Measurements from ENCODE around the gene USP24. TPM values are rescaled to one million over a fixed set of nuclear protein-coding genes. Genes with fewer than 3 reads are reported as not detected.

Gene USP24
- total and polyA plus RNA-seq, 10 of the 15 experiments (the other 5 are each of a cell fraction or from before 2014, with no cell fraction given): 4.6 to 36.5 (median 25.3) TPM

DNA sequence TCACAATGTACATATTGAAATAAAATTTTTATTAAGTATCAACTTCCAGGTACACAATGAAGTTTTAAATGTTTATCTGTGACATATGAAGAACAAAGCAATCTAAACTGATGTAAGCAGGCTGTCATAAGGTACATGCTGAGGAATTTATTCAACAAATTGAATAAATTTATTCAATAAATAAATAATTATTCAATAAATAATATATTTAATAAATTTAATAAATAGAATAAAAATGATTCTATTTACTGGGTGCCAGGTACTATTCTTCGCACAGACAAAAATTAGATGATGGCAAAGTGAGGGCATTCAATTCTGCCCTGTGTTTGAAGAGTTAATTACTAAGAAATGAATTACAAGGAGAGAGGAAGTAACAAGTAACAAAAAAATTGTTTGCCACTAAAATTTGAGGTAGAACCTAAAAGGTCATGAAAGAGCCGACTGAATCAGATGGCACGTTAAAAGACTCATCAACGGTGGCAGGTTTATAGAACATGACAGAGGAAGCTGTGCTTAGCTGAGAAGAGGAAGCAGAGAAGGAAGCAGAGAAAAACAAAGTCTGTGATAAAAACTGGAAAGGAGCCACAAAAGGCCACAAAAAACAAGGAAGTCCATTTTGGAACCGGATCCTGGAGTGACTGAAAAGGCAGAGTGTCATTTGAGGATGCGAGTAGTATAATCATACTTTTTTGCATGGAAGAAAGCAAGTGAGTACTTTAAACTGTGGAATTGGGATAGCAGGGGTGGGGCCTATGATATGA, 2.2 kb upstream of the USP24 start:
- ATAC-seq (no peak), FAIRE-seq (no peak), DNase-seq (ENCODE audit: low read depth, low spot score) (no peak)
- Histone ChIP-seq H4K20me1 (ENCODE audit: control insufficient read depth, insufficient read depth) (no peaks in the 10 kb centered on the region), H3K79me2 (ENCODE audit: control insufficient read depth, insufficient read depth, low read length) (peaks cover 34% of the 10 kb centered on the region), H3K4me1 (ENCODE audit: control insufficient read depth, insufficient read depth, low read length) (peaks cover 1% of the 10 kb centered on the region; the same call in 1 of the 2 replicates), H3K27me3 (replicated peaks in 1 of 2; ENCODE audit: control insufficient read depth in 2 of 2, insufficient read depth in 2 of 2, low read length in 1 of 2) (no peaks in the 10 kb centered on the region), H2AFZ (ENCODE audit: control insufficient read depth, low read depth, low read length) (no peak overlapping the region), H3K9me3 (replicated peaks; ENCODE audit: control insufficient read depth, insufficient read depth, low read length) (no peaks in the 10 kb centered on the region), H3K36me3 (ENCODE audit: control insufficient read depth in 2 of 2, insufficient read depth in 2 of 2, low read length in 1 of 2) (no peaks in the 10 kb centered on the region), H3K4me2 (ENCODE audit: control insufficient read depth, insufficient read depth) (no peak overlapping the region), H3K4me3 (no peak overlapping the region), H3K9ac (ENCODE audit: control insufficient read depth, insufficient read depth, low read length) (no peak overlapping the region), H3K27ac (ENCODE audit: control insufficient read depth, insufficient read depth) (no peak overlapping the region)
- in situ Hi-C loops (cut with MboI): no loop called here
- intact Hi-C loops (cut with micrococcal nuclease; ENCODE audit: unreplicated experiment): loop anchor here (10.0 kb wide), 1 partner anchor 1347 kb away; no protein-coding TSS in a partner anchor
- WGBS (ENCODE audit: insufficient coverage, insufficient replicate concordance, low lambda C conversion rate, missing lambda C conversion rate): 76% methylated on average over 6 of the region's 6 CpGs
- CTCF ChIA-PET: interaction anchor here (1.3 kb wide), 1 partner anchor 78 kb away, joined by 4 read pairs; no protein-coding TSS in a partner anchor
- POLR2A ChIA-PET: interaction anchor here (0.5 kb wide), 1 partner anchor 56 kb away, joined by 3 read pairs; no protein-coding TSS in a partner anchor
- RAD21 ChIA-PET (ENCODE audit: unreplicated experiment): no interaction called here
- TF ChIP-seq IKZF2 (IDR thresholded peaks at IDR 0.05) (no peak), STAT3 (IDR thresholded peaks at IDR 0.05; ENCODE audit: low read depth, low read length) (no peak), CBX3 (IDR thresholded peaks at IDR 0.05; ENCODE audit: borderline replicate concordance, low read depth) (no peak), HDAC6 (IDR thresholded peaks at IDR 0.05; ENCODE audit: unreplicated experiment) (no peak), GABPA (IDR thresholded peaks at IDR 0.05; ENCODE audit: low read depth) (no peak), RUNX3 (IDR thresholded peaks at IDR 0.05; ENCODE audit: low read length) (no peak)
- SMC1A ChIA-PET (ENCODE audit: uncharacterized antibody, unreplicated experiment): interaction anchor here (0.9 kb wide), 1 partner anchor 8 kb away, joined by 4 read pairs; no protein-coding TSS in a partner anchor
- no TSS peak for BruUV-seq (replicated peaks)

DNA sequence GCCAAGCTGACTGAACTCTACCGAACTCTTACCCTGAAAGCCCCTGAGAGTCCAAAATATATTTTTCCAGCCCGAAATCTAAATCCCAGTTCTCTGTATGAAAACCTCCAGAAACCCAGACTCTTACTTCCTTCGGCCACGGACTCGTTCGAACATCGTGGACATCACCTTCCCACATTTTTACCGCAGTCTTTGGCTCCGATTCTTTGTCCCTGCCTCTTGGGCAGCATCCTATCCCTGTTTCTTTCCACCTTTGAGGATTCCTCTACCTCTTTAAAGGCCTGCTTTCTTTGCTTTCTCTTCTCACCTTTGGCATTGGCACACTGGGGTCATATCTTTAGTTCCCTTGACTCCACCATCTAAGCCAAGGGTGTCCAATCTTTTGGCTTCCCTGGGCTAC, 932 bp upstream of the USP24 start:
- Histone ChIP-seq H3K4me1 (ENCODE audit: control insufficient read depth, insufficient read depth, low read length) (peaks cover 4% of the 10 kb centered on the region), H3K79me2 (ENCODE audit: control insufficient read depth, insufficient read depth, low read length) (peaks cover 47% of the 10 kb centered on the region), H3K27me3 (replicated peaks in 1 of 2; ENCODE audit: control insufficient read depth in 2 of 2, insufficient read depth in 2 of 2, low read length in 1 of 2) (no peaks in the 10 kb centered on the region), H3K27ac (ENCODE audit: control insufficient read depth, insufficient read depth) (peak overlapping the region; percentile 87), H3K9ac (ENCODE audit: control insufficient read depth, insufficient read depth, low read length) (peak overlapping the region; percentile 65), H2AFZ (ENCODE audit: control insufficient read depth, low read depth, low read length) (peak overlapping the region; percentile 65), H3K36me3 (ENCODE audit: control insufficient read depth in 2 of 2, insufficient read depth in 2 of 2, low read length in 1 of 2) (no peaks in the 10 kb centered on the region), H3K9me3 (replicated peaks; ENCODE audit: control insufficient read depth, insufficient read depth, low read length) (no peaks in the 10 kb centered on the region), H4K20me1 (ENCODE audit: control insufficient read depth, insufficient read depth) (no peaks in the 10 kb centered on the region), H3K4me3 (peak overlapping the region; percentile 89), H3K4me2 (ENCODE audit: control insufficient read depth, insufficient read depth) (peak overlapping the region; percentile 48)
- FAIRE-seq (no peak), ATAC-seq (no peak), DNase-seq (ENCODE audit: low read depth, low spot score) (no peak)
- WGBS (ENCODE audit: insufficient coverage, insufficient replicate concordance, low lambda C conversion rate, missing lambda C conversion rate): 56% methylated on average over 9 of the region's 9 CpGs
- TF ChIP-seq MTA2 (IDR thresholded peaks at IDR 0.05; ENCODE audit: low read depth): 0 out of 2 replicates have a peak, but pooled peaks have one; percentile 4
- TF ChIP-seq NFYB (IDR thresholded peaks at IDR 0.05; ENCODE audit: insufficient read depth, low read depth, low read length): no peak
- ChIA-PET SMC1A (ENCODE audit: uncharacterized antibody, unreplicated experiment) (interaction anchor here (1.5 to 1.8 kb wide), 2 partner anchors 13 to 61 kb away, joined by 3 to 5 read pairs; no protein-coding TSS in a partner anchor), RAD21 (ENCODE audit: unreplicated experiment) (interaction anchor here (1.6 kb wide), 1 partner anchor 41 kb away, joined by 8 read pairs; no protein-coding TSS in a partner anchor), CTCF (interaction anchor here (0.5 to 1.4 kb wide), 4 partner anchors 11 to 1367 kb away, joined by 3 to 4 read pairs (median 4); no protein-coding TSS in a partner anchor), POLR2A (interaction anchor here (4.0 kb wide), 1 partner anchor 10 kb away, joined by 16 read pairs; no protein-coding TSS in a partner anchor)
- in situ Hi-C loops (cut with MboI): no loop called here
- BruUV-seq (replicated peaks): TSS peak; percentile 86
- intact Hi-C loops (cut with micrococcal nuclease; ENCODE audit: unreplicated experiment): loop anchor here (10.0 kb wide), 1 partner anchor 1349 kb away; no protein-coding TSS in a partner anchor

All from GM12878 (cell line).